WTC11 (cell line): Measurements from ENCODE around the gene EMP1. TPM values are rescaled to one million over a fixed set of nuclear protein-coding genes. Genes with fewer than 3 reads are reported as not detected.

Experiments used
- ATAC-seq: fragments of 200-7000 bp; cut with Tn5 transposase; 2 replicates; pipeline ENCODE4 v1.10.0; 2021; ENCODE audit warnings: mild to moderate bottlenecking, moderate library complexity
- CTCF ChIA-PET: fragments of 300-600 bp; sonication (Branson Sonifier 250); formaldehyde crosslinking; loops from one replicate; lab custom pipeline; 2021; ENCODE audit warnings: antibody characterized with exemption; lab: Charles Lee
- POLR2A ChIA-PET: fragments of 350-600 bp; sonication (Branson Sonifier 250); formaldehyde crosslinking; loops from one replicate; lab custom pipeline; 2021; ENCODE audit warnings: antibody characterized with exemption; lab: Charles Lee
- DNase-seq: peaks from one replicate; pipeline ENCODE4 v3.0.0; 2021; ENCODE audit warnings: low spot score
- H3K27ac Mint-ChIP-seq: 2 replicates; pipeline ENCODE4 v1.8.0; 2021; ENCODE audit warnings: mixed read lengths
- H3K27me3 Mint-ChIP-seq: 2 replicates; pipeline ENCODE4 v1.8.0; 2021; ENCODE audit warnings: low read depth, mild to moderate bottlenecking, moderate library complexity, mixed read lengths
- H3K36me3 Mint-ChIP-seq: 2 replicates; pipeline ENCODE4 v1.8.0; 2021; ENCODE audit warnings: mixed read lengths
- H3K4me1 Mint-ChIP-seq: 2 replicates; pipeline ENCODE4 v1.8.0; 2022; ENCODE audit warnings: mixed read lengths
- H3K4me3 Mint-ChIP-seq: 2 replicates; pipeline ENCODE4 v1.8.0; 2021; ENCODE audit warnings: mild to moderate bottlenecking, moderate library complexity, mixed read lengths
- H3K9me3 Mint-ChIP-seq: 2 replicates; pipeline ENCODE4 v1.8.0; 2021; ENCODE audit warnings: mixed read lengths
- CBFB ChIP-seq: sonication (generic); formaldehyde crosslinking; IDR thresholded peaks from 2 replicates; pipeline ENCODE4 v1.8.1; 2022; ENCODE audit warnings: mild to moderate bottlenecking, low read depth, missing genetic modification reagents
- FOXP1 ChIP-seq: sonication (generic); formaldehyde crosslinking; IDR thresholded peaks from 2 replicates; pipeline ENCODE4 v1.8.0; 2022; ENCODE audit warnings: missing genetic modification reagents, mild to moderate bottlenecking, moderate library complexity, borderline replicate concordance
- GRHL2 ChIP-seq: fragments of 250-450 bp; sonication (Bioruptor Pico); IDR thresholded peaks from 2 replicates; pipeline ENCODE4 v1.8.0; 2022; ENCODE audit warnings: mild to moderate bottlenecking, moderate library complexity; ENCODE audit not compliant: insufficient replicate concordance, severe bottlenecking
- PRRX2 ChIP-seq: fragments of 250-450 bp; sonication (Bioruptor Pico); IDR thresholded peaks from 2 replicates; pipeline ENCODE4 v1.8.0; 2021; ENCODE audit warnings: mild to moderate bottlenecking
- SMAD3 ChIP-seq: sonication (generic); formaldehyde crosslinking; IDR thresholded peaks from 2 replicates; pipeline ENCODE4 v1.8.0; 2022; ENCODE audit warnings: missing genetic modification reagents, mild to moderate bottlenecking, borderline replicate concordance
- TEAD4 ChIP-seq: sonication (generic); formaldehyde crosslinking; IDR thresholded peaks from 2 replicates; pipeline ENCODE4 v1.8.0; 2022; ENCODE audit warnings: mild to moderate bottlenecking, missing genetic modification reagents
- TP53 ChIP-seq: sonication (generic); formaldehyde crosslinking; IDR thresholded peaks from 2 replicates; pipeline ENCODE4 v1.8.1; 2023; ENCODE audit warnings: mild to moderate bottlenecking, missing genetic modification reagents
- total RNA-seq: library from RNA; stranded (reverse); gene quantifications from 3 replicates; pipeline ENCODE4 v1.2.3, GENCODE V29; 2021
- TF ChIP-seq, protein P1 (sequence below): sonication (generic); formaldehyde crosslinking; IDR thresholded peaks from 2 replicates; pipeline ENCODE4 v1.8.1; 2022; ENCODE audit warnings: mild to moderate bottlenecking, missing genetic modification reagents, moderate library complexity, borderline replicate concordance
- TF ChIP-seq, protein P2 (sequence below): sonication (generic); formaldehyde crosslinking; IDR thresholded peaks from 2 replicates; pipeline ENCODE4 v1.8.1; 2022; ENCODE audit warnings: low read depth, missing genetic modification reagents, borderline replicate concordance
- TF ChIP-seq, protein P3 (sequence below): sonication (generic); formaldehyde crosslinking; conservative IDR thresholded peaks from 2 replicates; pipeline ENCODE4 v1.8.1; 2023; ENCODE audit warnings: mild to moderate bottlenecking, low read depth, missing genetic modification reagents, moderate library complexity
- TF ChIP-seq, protein P4 (sequence below): fragments of 250-450 bp; sonication (Bioruptor Pico); IDR thresholded peaks from 2 replicates; pipeline ENCODE4 v1.9.0; 2021; ENCODE audit warnings: mild to moderate bottlenecking, borderline replicate concordance
- TF ChIP-seq, protein P5 (sequence below): fragments of 250-450 bp; sonication (Bioruptor Pico); IDR thresholded peaks from 2 replicates; pipeline ENCODE4 v2.1.2; 2022; ENCODE audit warnings: mild to moderate bottlenecking, moderate library complexity
- TF ChIP-seq, protein P6 (sequence below): sonication (generic); formaldehyde crosslinking; IDR thresholded peaks from 2 replicates; pipeline ENCODE4 v1.8.0; 2022; ENCODE audit warnings: mild to moderate bottlenecking, missing genetic modification reagents
- TF ChIP-seq, protein P7 (sequence below): sonication (generic); formaldehyde crosslinking; IDR thresholded peaks from 2 replicates; pipeline ENCODE4 v1.8.1; 2022; ENCODE audit warnings: mild to moderate bottlenecking, moderate library complexity, missing genetic modification reagents
- TF ChIP-seq, protein P8 (sequence below): sonication (generic); formaldehyde crosslinking; IDR thresholded peaks from 2 replicates; pipeline ENCODE4 v1.8.1; 2023; ENCODE audit warnings: mild to moderate bottlenecking, missing genetic modification reagents

EMP1 gene
- total RNA-seq, 1 experiment from 2014 or later = 1.4 TPM

DNA sequence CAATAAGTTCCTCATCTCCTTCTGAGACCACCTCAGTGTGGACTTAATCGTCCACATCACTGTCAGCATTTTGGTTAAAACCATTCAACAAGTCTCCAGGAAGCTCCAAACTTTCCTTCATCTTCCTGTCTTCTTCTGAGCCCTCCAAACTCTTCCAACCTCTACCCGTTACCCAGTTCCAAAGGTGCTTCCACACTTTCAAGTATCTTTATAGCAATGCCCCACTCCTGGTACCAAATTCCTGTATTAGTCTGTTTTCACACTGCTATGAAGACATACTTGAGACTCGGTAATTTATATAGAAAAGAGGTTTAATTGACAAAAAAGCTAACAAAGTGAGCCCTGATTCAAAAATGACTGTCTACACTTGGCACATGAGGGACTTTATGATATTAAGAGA is 22.8 kb downstream of the EMP1 start (continued):
- TF ChIP-seq, protein P1, sequence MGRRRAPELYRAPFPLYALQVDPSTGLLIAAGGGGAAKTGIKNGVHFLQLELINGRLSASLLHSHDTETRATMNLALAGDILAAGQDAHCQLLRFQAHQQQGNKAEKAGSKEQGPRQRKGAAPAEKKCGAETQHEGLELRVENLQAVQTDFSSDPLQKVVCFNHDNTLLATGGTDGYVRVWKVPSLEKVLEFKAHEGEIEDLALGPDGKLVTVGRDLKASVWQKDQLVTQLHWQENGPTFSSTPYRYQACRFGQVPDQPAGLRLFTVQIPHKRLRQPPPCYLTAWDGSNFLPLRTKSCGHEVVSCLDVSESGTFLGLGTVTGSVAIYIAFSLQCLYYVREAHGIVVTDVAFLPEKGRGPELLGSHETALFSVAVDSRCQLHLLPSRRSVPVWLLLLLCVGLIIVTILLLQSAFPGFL (CRISPR knock-in tag) = no peak
- TF ChIP-seq, protein P2, sequence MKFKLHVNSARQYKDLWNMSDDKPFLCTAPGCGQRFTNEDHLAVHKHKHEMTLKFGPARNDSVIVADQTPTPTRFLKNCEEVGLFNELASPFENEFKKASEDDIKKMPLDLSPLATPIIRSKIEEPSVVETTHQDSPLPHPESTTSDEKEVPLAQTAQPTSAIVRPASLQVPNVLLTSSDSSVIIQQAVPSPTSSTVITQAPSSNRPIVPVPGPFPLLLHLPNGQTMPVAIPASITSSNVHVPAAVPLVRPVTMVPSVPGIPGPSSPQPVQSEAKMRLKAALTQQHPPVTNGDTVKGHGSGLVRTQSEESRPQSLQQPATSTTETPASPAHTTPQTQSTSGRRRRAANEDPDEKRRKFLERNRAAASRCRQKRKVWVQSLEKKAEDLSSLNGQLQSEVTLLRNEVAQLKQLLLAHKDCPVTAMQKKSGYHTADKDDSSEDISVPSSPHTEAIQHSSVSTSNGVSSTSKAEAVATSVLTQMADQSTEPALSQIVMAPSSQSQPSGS = no peak
- TF ChIP-seq, protein P3, sequence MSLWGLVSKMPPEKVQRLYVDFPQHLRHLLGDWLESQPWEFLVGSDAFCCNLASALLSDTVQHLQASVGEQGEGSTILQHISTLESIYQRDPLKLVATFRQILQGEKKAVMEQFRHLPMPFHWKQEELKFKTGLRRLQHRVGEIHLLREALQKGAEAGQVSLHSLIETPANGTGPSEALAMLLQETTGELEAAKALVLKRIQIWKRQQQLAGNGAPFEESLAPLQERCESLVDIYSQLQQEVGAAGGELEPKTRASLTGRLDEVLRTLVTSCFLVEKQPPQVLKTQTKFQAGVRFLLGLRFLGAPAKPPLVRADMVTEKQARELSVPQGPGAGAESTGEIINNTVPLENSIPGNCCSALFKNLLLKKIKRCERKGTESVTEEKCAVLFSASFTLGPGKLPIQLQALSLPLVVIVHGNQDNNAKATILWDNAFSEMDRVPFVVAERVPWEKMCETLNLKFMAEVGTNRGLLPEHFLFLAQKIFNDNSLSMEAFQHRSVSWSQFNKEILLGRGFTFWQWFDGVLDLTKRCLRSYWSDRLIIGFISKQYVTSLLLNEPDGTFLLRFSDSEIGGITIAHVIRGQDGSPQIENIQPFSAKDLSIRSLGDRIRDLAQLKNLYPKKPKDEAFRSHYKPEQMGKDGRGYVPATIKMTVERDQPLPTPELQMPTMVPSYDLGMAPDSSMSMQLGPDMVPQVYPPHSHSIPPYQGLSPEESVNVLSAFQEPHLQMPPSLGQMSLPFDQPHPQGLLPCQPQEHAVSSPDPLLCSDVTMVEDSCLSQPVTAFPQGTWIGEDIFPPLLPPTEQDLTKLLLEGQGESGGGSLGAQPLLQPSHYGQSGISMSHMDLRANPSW (CRISPR knock-in tag) = no peak
- no peak for TF ChIP-seq CBFB (CRISPR knock-in tag)

DNA sequence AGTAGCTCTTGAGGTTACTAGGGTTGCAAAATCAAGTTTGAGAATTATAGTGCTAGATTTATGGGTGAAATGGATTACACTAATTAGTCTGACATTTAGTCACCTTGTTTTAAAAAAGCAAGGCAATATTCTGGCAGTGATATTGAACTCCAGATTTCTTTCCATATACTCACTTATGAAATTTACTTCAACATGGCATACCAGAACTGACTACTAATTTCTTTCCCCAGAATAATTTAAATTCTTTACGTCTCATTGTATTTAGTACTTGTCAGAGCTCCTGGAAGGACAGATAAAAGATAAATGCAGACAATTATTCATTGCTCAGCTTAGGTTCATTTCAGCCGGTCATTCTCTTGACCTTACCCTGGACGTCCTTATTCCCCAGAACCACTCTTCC is 24.3 kb downstream of the EMP1 start:
- H3K4me3 Mint-ChIP-seq = no peak overlapping the region
- H3K36me3 Mint-ChIP-seq = peaks cover 21% of the 10 kb centered on the region
- no peak for ATAC-seq
- TF ChIP-seq, protein P4, sequence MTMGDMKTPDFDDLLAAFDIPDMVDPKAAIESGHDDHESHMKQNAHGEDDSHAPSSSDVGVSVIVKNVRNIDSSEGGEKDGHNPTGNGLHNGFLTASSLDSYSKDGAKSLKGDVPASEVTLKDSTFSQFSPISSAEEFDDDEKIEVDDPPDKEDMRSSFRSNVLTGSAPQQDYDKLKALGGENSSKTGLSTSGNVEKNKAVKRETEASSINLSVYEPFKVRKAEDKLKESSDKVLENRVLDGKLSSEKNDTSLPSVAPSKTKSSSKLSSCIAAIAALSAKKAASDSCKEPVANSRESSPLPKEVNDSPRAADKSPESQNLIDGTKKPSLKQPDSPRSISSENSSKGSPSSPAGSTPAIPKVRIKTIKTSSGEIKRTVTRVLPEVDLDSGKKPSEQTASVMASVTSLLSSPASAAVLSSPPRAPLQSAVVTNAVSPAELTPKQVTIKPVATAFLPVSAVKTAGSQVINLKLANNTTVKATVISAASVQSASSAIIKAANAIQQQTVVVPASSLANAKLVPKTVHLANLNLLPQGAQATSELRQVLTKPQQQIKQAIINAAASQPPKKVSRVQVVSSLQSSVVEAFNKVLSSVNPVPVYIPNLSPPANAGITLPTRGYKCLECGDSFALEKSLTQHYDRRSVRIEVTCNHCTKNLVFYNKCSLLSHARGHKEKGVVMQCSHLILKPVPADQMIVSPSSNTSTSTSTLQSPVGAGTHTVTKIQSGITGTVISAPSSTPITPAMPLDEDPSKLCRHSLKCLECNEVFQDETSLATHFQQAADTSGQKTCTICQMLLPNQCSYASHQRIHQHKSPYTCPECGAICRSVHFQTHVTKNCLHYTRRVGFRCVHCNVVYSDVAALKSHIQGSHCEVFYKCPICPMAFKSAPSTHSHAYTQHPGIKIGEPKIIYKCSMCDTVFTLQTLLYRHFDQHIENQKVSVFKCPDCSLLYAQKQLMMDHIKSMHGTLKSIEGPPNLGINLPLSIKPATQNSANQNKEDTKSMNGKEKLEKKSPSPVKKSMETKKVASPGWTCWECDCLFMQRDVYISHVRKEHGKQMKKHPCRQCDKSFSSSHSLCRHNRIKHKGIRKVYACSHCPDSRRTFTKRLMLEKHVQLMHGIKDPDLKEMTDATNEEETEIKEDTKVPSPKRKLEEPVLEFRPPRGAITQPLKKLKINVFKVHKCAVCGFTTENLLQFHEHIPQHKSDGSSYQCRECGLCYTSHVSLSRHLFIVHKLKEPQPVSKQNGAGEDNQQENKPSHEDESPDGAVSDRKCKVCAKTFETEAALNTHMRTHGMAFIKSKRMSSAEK (CRISPR knock-in tag) = no peak
- no peak for TF ChIP-seq TEAD4 (CRISPR knock-in tag)
- TF ChIP-seq, protein P5, sequence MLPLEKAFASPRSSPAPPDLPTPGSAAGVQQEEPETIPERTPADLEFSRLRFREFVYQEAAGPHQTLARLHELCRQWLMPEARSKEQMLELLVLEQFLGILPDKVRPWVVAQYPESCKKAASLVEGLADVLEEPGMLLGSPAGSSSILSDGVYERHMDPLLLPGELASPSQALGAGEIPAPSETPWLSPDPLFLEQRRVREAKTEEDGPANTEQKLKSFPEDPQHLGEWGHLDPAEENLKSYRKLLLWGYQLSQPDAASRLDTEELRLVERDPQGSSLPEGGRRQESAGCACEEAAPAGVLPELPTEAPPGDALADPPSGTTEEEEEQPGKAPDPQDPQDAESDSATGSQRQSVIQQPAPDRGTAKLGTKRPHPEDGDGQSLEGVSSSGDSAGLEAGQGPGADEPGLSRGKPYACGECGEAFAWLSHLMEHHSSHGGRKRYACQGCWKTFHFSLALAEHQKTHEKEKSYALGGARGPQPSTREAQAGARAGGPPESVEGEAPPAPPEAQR (CRISPR knock-in tag) = no peak
- TF ChIP-seq, protein P6, sequence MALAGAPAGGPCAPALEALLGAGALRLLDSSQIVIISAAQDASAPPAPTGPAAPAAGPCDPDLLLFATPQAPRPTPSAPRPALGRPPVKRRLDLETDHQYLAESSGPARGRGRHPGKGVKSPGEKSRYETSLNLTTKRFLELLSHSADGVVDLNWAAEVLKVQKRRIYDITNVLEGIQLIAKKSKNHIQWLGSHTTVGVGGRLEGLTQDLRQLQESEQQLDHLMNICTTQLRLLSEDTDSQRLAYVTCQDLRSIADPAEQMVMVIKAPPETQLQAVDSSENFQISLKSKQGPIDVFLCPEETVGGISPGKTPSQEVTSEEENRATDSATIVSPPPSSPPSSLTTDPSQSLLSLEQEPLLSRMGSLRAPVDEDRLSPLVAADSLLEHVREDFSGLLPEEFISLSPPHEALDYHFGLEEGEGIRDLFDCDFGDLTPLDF = no peak
- no peak for TF ChIP-seq PRRX2 (CRISPR knock-in tag)
- no peak for TF ChIP-seq SMAD3 (CRISPR knock-in tag)
- no peak for TF ChIP-seq GRHL2 (CRISPR knock-in tag)
- no peak for TF ChIP-seq FOXP1
- no peak for TF ChIP-seq CBFB (CRISPR knock-in tag)
- no peak for TF ChIP-seq TP53 (CRISPR knock-in tag)
- TF ChIP-seq, protein P7, sequence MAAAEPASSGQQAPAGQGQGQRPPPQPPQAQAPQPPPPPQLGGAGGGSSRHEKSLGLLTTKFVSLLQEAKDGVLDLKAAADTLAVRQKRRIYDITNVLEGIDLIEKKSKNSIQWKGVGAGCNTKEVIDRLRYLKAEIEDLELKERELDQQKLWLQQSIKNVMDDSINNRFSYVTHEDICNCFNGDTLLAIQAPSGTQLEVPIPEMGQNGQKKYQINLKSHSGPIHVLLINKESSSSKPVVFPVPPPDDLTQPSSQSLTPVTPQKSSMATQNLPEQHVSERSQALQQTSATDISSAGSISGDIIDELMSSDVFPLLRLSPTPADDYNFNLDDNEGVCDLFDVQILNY (CRISPR knock-in tag) = no peak
- TF ChIP-seq, protein P8, sequence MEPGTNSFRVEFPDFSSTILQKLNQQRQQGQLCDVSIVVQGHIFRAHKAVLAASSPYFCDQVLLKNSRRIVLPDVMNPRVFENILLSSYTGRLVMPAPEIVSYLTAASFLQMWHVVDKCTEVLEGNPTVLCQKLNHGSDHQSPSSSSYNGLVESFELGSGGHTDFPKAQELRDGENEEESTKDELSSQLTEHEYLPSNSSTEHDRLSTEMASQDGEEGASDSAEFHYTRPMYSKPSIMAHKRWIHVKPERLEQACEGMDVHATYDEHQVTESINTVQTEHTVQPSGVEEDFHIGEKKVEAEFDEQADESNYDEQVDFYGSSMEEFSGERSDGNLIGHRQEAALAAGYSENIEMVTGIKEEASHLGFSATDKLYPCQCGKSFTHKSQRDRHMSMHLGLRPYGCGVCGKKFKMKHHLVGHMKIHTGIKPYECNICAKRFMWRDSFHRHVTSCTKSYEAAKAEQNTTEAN (CRISPR knock-in tag) = no peak
- TF ChIP-seq, all 79 proteins: peak for 0
- DNase-seq = no peak
- H3K27me3 Mint-ChIP-seq = no peaks in the 10 kb centered on the region; the same call in 1 of the 2 replicates
- ChIA-PET CTCF (interaction anchor here (1.1 kb wide), 1 partner anchor 245 kb away, joined by 3 read pairs; no protein-coding TSS in a partner anchor), POLR2A (no interaction called here)
- no peak overlapping the region for H3K27ac Mint-ChIP-seq
- peaks cover 29% of the 10 kb centered on the region for H3K9me3 Mint-ChIP-seq
- no peaks in the 10 kb centered on the region for H3K4me1 Mint-ChIP-seq
